Osteocyte (in vitro differentiated cells): Measurements from ENCODE around the gene NR5A2. TPM values are rescaled to one million over a fixed set of nuclear protein-coding genes. Genes with fewer than 3 reads are reported as not detected.

Source experiments
- DNase-seq: peaks from one replicate; pipeline ENCODE4 v3.0.0; 2021; ENCODE audit warnings: mixed read lengths; ENCODE audit not compliant: unreplicated experiment; ENCODE audit errors: extremely low spot score
- H3K27ac Mint-ChIP-seq: one replicate; pipeline ENCODE4 v1.8.0; 2021; ENCODE audit warnings: mild to moderate bottlenecking, mixed read lengths; ENCODE audit not compliant: unreplicated experiment
- H3K27me3 Mint-ChIP-seq: one replicate; pipeline ENCODE4 v1.8.0; 2021; ENCODE audit warnings: mixed read lengths; ENCODE audit not compliant: unreplicated experiment
- H3K36me3 Mint-ChIP-seq: one replicate; pipeline ENCODE4 v1.8.0; 2021; ENCODE audit warnings: mixed read lengths; ENCODE audit not compliant: unreplicated experiment
- H3K4me1 Mint-ChIP-seq: one replicate; pipeline ENCODE4 v1.8.0; 2021; ENCODE audit warnings: mixed read lengths; ENCODE audit not compliant: unreplicated experiment
- H3K4me3 Mint-ChIP-seq: one replicate; pipeline ENCODE4 v1.8.0; 2021; ENCODE audit warnings: mild to moderate bottlenecking, moderate library complexity, mixed read lengths; ENCODE audit not compliant: unreplicated experiment
- H3K9me3 Mint-ChIP-seq: one replicate; pipeline ENCODE4 v1.8.0; 2021; ENCODE audit warnings: mixed read lengths; ENCODE audit not compliant: unreplicated experiment
- total RNA-seq: library from RNA; stranded (reverse); gene quantifications from 2 replicates; pipeline ENCODE4 v1.2.1, GENCODE V29; 2021
- TF ChIP-seq, protein P1 (sequence below): fragments of 200-600 bp; sonication (generic); IDR thresholded peaks from 2 replicates; pipeline ENCODE4 v1.5.0; 2021; ENCODE audit warnings: antibody characterized with exemption, mild to moderate bottlenecking, moderate library complexity

NR5A2 gene
- total RNA-seq, 1 donor from 2014 or later = not detected

DNA sequence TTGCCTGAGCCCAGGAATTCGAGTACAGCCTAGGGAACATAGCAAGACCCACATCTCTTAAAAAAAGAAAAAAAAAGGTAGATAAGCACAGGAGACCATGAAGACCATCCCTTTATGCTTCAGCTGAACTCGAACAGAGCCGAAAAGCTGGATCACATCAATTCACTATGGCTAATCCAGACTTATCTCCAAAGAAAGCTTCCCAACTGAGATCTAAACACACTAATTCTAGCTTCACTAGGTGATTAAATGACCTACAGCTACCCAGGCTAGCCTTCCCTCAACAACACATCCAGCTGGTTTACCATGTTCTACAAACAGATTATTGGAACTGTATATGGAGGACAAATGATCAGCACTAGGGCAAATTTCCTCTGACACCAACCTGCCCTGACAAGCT is 44.0 kb upstream of the NR5A2 start:
- Mint-ChIP-seq H3K27me3 (peaks cover 6% of the 10 kb centered on the region), H3K4me3 (no peak overlapping the region), H3K36me3 (no peaks in the 10 kb centered on the region), H3K4me1 (no peaks in the 10 kb centered on the region), H3K27ac (no peak overlapping the region), H3K9me3 (no peaks in the 10 kb centered on the region)
- no peak for DNase-seq
- TF ChIP-seq, protein P1, sequence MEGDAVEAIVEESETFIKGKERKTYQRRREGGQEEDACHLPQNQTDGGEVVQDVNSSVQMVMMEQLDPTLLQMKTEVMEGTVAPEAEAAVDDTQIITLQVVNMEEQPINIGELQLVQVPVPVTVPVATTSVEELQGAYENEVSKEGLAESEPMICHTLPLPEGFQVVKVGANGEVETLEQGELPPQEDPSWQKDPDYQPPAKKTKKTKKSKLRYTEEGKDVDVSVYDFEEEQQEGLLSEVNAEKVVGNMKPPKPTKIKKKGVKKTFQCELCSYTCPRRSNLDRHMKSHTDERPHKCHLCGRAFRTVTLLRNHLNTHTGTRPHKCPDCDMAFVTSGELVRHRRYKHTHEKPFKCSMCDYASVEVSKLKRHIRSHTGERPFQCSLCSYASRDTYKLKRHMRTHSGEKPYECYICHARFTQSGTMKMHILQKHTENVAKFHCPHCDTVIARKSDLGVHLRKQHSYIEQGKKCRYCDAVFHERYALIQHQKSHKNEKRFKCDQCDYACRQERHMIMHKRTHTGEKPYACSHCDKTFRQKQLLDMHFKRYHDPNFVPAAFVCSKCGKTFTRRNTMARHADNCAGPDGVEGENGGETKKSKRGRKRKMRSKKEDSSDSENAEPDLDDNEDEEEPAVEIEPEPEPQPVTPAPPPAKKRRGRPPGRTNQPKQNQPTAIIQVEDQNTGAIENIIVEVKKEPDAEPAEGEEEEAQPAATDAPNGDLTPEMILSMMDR = no peak

DNA sequence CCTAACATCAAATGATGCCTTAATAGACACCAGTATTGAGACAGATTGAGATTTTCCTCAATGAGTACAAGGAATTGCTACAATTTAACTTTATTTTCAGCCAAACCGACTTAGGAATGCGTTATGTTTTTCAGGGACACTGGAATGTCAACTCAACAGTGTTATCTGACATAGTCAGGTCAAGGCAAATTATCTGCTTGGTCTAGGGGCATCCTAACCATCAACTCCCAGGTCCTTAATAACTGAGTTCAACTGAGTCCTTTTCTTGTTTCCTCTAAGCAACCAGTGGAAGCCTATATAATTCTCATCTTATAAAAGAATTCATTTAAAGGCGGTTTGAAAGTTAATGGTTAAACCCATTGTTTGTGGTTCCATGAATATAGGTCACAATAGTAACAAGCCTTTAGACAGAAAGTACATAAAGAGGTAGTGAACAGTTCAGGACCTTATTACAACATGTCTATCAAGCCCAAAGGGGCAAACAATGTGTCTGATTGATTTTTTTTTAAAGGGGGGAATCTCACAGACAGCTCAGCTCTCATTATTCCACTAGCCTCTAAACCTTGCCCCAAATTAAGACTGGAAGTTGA is 32.3 kb upstream of the NR5A2 start:
- DNase-seq = no peak
- H3K27me3 Mint-ChIP-seq = peaks cover 9% of the 10 kb centered on the region
- TF ChIP-seq, protein P1 = no peak
- H3K4me1 Mint-ChIP-seq = no peaks in the 10 kb centered on the region
- no peaks in the 10 kb centered on the region for H3K36me3 Mint-ChIP-seq
- no peaks in the 10 kb centered on the region for H3K9me3 Mint-ChIP-seq
- H3K4me3 Mint-ChIP-seq = no peak overlapping the region
- no peak overlapping the region for H3K27ac Mint-ChIP-seq

DNA sequence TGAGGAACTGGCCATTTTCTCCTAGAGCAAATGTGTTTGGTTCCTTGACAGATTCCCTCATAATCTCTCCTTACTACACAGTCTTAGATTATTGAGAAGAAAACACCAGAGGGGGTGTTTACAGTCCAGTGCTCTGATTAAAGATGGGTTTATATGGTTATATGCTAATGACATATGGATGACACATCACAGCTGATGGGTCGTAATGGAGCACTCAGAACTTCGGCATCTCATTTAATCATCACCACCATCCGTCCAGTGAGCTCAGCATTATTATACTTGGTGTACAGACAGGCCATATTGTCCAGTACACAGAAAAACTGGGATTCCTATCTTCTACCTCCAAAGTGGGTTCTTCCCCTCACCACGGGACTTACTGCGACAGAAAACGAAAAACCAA is 22.3 kb upstream of the NR5A2 start:
- H3K36me3 Mint-ChIP-seq = no peaks in the 10 kb centered on the region
- no peaks in the 10 kb centered on the region for H3K9me3 Mint-ChIP-seq
- peaks cover 18% of the 10 kb centered on the region for H3K27me3 Mint-ChIP-seq
- H3K4me1 Mint-ChIP-seq = no peaks in the 10 kb centered on the region
- H3K4me3 Mint-ChIP-seq = no peak overlapping the region
- no peak overlapping the region for H3K27ac Mint-ChIP-seq
- TF ChIP-seq, protein P1 = no peak
- DNase-seq = no peak

DNA sequence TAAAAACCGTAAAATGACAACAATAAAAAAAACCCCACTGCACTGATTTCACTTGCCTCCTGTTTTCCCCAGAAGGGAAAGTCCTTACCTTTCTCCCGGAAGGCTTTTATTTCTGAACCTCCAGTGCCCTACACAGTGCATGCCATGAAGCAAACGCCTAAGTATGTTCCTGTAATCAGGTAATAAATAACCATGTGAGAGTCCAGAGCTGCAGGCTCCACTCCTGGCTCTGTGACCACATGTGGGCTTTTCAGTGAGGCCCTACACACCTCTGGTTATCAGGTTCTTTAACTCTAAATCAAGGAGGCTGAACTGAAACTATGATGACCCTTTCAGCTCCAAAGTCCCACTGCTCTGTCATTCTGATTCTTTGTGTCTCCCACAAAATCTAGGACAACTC is 20.8 kb upstream of the NR5A2 start:
- Mint-ChIP-seq H3K4me3 (no peak overlapping the region), H3K27ac (no peak overlapping the region), H3K36me3 (no peaks in the 10 kb centered on the region), H3K27me3 (peaks cover 8% of the 10 kb centered on the region), H3K4me1 (no peaks in the 10 kb centered on the region), H3K9me3 (no peaks in the 10 kb centered on the region)
- TF ChIP-seq, protein P1 = no peak
- DNase-seq = no peak

DNA sequence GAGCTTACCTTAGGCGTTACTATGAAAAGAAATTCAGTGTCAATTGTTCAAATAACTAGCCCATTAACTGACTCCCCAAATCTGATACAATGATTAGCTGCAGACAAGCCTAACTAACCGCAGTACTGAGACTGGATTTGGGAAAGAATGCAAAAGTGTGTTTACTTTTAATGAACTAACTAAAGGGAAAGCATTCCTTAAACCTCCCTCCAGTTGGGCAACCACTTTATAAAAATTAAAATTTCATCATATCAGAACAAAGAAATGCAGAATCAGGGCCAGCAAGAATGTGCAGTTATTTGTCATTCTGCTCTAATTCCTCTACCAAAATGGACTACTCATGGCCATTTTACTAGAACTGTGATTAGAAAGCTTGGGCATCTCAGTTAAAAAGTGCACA is 11.7 kb upstream of the NR5A2 start:
- Mint-ChIP-seq H3K4me1 (no peaks in the 10 kb centered on the region), H3K36me3 (no peaks in the 10 kb centered on the region), H3K27me3 (peaks cover 37% of the 10 kb centered on the region), H3K27ac (no peak overlapping the region), H3K4me3 (no peak overlapping the region), H3K9me3 (no peaks in the 10 kb centered on the region)
- peak; percentile 0 for DNase-seq
- TF ChIP-seq, protein P1 = no peak
